HG02852 (cell line): ENCODE results near the gene PIAS3.
"Not testable (repeated sequence)": the region's sequence is repeated elsewhere in the genome, so short reads cannot be mapped to it uniquely, and the experiment has no call there.

Source experiments
- ATAC-seq: cut with Tn5 transposase; IDR thresholded peaks from one replicate; pipeline ENCODE4 v1.9.1; 2021; ENCODE audit warnings: mild to moderate bottlenecking, moderate library complexity; ENCODE audit not compliant: unreplicated experiment

The PIAS3 gene

DNA sequence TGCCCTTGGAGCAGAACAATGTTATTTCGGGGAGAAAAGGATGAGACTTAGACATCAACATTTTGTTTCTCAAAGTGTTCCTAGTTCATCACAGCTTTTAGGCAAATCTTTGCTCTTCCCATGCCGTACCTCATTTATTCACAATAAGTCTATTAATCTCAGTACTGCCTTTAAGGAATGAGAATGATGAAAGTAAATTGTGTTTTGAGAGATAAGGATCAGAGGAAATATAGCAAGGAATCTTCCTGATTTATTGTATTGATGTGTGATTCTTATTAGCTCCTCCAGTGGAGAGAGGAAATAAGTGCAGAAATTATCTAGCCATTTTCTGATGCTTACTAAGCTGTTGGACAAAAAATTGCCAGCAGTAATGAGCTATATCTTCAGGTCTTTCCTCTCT is 32.9 kb downstream of the PIAS3 start:
- no peak for ATAC-seq

DNA sequence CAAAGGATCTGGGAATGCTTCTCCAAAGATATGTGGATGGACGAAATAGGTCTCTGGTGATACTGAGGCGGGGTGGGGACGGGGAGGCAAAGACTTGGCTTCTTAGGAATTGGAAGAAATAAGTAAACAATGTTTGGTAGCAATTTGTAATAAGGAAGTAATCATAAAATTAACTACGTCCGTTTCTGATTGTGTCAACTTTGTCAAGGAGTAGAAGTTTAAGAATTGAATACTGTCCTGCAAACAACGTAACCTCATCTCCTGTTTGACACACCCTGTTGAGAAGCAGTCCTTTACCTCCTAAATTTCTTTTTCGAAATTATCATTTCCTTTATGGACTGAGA is 34.4 kb downstream of the PIAS3 start:
- ATAC-seq = no peak

DNA sequence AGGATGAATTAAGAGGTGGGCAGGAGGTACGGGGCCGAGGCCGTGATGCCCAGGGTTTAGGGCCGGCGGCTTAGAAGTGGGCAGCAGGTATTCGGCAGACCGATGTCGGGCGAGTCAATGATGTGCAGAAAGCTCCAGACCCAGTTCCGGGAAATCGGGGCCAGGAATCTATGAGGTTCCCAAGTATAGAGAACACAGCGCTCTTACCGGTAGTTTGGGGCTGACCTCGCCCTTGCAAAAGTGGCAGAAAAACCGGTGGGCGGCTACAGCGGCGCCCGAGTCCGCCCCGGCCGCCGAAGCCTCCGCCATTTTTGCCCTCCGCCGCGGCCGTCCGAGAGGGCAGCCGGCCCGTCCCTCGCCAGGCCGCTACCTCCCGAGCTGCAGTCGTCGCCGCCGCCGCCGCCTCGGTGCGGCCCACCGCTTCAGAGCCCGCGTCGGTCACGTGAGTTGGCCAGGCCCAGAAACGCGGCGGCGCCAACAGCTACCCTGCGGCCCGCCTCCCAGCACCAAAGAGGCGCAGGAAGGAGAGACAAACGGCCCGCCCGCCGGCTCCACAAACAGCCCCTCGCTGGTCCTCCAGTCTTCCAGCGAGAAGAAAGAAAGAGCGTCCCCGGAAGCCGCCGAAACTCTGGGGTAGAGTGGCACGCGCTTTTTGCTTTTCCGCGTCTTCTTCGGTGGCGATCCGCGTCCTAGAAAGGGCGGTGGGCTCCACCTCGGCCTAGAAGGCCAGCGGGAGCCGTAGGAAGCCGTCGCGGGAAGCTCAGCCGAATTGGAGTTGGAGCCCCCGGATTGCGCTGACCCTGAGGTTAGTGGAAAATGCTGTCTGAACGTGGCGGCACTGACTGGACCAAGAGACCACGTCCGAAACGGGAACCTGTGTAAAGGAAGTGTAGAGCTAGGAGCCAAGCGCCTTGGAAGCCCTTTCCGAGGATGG is 35.0 kb downstream of the PIAS3 start, which contains the start of the genes POLR3C and RNF115:
Gene POLR3C, plus strand, starts transcription at position 636 of the 934 bp plus-strand sequence. CDS start 1,577 bp downstream, outside the sequence.
Gene RNF115, minus strand, starts transcription at position 531 of the 934 bp plus-strand sequence. Its CDS starts 222 bp downstream, at position 309.
- ATAC-seq = peak; percentile 82

DNA sequence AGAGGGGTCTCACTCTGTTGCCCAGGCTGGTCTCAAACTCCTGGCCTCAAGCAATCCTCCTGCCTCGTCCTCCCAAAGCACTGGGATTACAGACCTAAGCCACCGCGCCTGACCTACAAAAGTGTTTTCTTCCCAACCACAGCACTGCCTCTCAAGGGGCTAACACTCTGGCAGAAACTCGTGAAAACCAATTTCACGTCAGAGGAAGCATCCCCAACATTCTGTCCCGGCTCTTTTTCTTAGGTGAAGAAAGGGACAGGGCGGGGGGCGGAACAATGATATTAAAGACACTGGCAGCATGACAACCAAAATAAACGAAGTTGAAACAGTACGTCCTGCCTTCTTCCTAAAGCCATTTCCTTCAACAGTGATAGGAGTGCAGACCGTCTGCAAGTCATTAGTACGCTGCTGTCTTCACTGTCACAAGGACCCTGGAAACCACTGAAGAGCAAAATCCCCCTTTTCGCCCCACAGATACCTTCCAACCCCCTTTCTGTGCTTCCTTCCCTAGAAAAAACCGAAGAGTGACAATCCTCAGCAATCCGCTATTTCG is 36.0 kb downstream of the PIAS3 start:
- ATAC-seq = not testable (repeated sequence)

DNA sequence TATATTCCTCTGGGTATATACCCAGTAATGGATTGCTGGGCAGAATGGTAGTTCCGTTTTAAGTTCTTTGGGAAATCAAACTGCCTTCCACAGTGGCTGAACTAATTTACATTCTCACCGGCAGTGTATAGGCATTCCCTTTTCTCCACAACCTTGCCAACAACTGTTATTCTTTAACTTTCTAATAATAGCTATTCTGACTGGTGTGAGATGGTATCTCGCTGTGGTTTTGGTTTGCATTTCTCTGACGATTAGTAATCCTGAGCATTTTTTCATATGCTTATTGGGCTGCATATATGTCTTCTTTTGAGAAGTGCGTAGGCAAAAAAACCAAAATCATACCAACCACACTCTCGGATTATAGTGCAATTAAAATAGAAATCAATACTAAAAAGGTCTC is 40.8 kb downstream of the PIAS3 start:
- ATAC-seq = not testable (repeated sequence)

DNA sequence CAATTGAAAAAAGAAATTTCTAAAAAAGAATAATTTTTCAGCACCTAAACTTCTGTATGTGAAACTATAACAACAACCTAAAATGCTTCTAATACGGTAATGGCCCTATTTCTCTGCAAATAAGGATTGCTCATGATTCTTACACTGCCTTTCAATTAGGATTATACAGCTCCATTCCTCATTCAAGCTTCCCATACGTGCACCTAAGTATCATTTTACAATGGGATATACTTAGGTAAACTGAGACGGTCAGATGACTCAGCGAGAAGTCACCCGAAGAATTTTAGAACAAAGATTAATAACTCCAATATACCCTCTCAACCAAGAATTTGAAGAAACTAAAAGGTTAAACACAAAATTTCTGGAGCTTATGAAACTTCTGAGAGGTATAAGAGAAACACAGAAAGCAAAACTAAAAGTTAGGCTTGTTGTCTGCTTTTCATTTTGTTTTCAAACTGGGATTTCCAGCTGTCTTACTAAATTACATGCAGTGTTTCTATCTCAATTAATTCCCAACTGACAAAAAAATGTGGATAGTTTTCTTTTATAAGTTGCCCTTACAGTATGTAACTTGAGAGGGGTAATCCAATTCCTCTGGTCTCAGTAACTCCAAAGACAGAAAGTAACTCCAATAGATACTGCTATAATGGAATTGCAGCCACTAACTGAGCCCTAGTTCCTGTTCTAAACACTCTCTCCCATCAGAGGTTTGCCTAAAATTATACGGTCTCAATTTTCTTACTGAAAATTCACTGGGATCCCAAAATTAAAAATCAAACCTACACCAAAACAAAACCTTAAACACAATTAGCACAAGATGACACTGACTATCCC is 45.7 kb downstream of the PIAS3 start:
- ATAC-seq = not testable (repeated sequence)

DNA sequence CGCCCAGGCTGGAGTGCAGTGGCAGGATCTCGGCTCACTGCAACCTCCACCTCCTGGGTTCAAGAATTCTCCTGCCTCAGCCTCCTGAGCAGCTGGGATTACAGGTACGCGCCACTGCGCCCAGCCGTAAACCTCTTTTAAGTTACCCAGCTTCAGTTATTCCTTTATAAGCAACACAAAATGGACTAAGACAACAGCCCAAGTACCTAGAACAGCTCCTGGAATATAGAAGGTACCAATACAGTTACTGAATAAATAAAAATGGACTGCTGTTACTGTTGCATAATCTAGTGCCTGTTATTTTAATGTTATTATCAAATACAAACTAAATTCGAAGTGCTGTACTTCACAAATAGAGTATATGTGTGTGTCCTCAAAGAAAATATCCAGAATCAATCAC is 52.0 kb downstream of the PIAS3 start:
- no peak for ATAC-seq

DNA sequence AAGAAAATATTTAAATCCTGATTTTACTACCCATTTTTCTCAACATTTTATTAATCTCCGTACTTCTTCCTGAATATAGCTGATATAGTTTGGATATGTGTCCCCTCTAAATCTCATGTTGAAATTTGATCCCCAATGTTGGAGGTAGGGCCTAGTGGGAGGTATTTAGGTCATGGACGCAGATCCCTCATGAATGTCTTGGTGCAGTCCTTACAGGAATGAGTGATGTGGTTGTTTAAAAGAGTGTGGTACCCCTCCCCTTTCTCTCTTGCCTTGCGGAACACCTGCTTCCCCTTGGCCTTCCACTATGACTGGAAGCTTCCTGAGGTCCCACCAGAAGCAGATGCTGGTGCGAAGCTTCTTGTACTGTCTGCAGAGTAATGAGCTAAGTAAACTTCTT is 52.5 kb downstream of the PIAS3 start:
- ATAC-seq = no peak

DNA sequence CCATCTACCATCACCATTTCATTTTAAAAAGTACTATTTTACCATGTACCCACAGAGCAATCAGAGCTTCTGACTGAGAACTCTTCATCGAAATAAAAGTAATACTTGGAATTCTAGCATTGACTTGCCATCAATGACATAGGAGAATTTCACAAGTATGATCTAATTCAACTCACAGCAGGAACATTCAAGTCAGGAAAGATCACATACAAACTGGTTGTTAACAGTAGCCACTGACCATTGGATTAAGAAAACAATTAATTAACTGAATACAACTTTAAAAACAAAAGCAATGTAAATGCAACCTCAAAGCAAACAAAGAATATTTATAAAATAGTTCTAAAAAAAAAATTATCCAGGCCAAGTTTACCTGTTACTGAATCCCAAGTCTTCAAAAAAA is 53.8 kb downstream of the PIAS3 start:
- no peak for ATAC-seq

DNA sequence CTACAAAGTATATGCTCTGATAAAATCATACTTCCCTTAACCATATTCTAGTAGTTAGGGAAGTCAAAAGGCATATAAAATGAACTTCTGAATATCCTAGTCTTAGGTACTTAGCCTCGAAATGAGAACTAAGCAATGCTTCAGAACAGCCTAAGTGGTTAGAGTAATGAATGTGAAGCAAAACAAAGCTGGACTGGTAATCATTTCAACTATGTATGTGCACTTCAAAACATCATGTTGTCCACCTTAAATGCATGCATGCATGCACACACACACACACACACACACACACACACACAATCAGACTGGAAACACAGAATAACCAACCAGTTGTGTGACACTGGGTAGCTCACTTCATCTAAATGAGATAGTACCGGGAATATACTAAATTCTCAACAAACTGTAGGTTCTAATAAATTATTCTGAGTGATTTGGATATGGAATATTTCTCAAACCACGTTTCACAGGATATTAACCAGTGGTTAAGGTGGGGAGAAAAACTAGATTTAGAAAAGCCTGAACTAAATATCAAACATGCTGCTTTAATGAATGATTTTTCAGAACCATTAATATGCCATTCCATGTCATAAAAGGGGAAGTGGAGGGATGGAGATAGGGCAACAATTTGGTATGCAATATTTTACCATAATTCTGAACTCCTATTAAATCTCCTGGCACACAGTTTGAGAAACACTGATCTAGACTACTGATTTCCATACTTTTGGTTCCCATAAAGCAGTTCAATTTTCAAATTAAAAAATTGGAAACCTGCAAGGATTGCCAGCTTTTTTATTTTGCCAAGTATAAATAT is 54.4 kb downstream of the PIAS3 start:
- ATAC-seq = no peak

DNA sequence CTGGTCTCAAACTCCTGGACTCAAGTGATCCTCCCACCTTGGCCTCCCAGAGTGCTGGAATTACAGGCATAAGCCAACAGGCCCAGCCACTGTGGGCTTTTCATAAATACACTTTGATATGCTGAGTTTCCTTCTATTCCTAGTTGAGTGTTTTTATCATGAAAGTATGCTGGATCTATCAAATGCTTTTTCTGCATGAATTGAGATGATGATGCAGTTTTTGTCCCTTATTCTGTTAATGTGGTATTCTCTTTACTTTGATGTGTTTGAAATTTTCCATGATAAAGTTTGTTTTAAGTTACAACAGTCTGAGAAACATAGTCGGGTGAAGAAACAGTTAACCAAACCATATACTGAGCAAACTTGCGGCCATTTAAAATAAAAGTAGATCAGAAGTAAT is 59.1 kb downstream of the PIAS3 start:
- ATAC-seq = no peak
